IPS DF 4.7 (cell line): Measurements from ENCODE around the gene RNF135.
"Not testable (repeated sequence)": the region's sequence is repeated elsewhere in the genome, so short reads cannot be mapped to it uniquely, and the experiment has no call there.

Experiments
- DNase-seq: peaks from one replicate; pipeline ENCODE4 v3.0.0-alpha.2; 2013; ENCODE audit warnings: low spot score; ENCODE audit errors: extremely low read depth

Gene RNF135

GRCh38 chr17:30954046-30954830, 16.6 kb upstream of the RNF135 start:
- DNase-seq: no peak

GRCh38 chr17:30956764-30957374, 14.0 kb upstream of the RNF135 start:
- no peak for DNase-seq

- DNase-seq: no peak
Observed at GRCh38 chr17:30957741-30958140, 13.1 kb upstream of the RNF135 start.

- DNase-seq: no peak
Observed at GRCh38 chr17:30958187-30958586, 12.7 kb upstream of the RNF135 start.

GRCh38 chr17:30961209-30962188, 9.3 kb upstream of the RNF135 start:
- DNase-seq: no peak

- DNase-seq: not testable (repeated sequence)
Observed at GRCh38 chr17:30964312-30964711, 6.5 kb upstream of the RNF135 start.

GRCh38 chr17:30964876-30965275, 6.0 kb upstream of the RNF135 start:
- DNase-seq: no peak

GRCh38 chr17:30965686-30966085, 5.2 kb upstream of the RNF135 start:
- no peak for DNase-seq

GRCh38 chr17:30967911-30968310, 2.9 kb upstream of the RNF135 start:
- DNase-seq: not testable (repeated sequence)

- no peak for DNase-seq
Observed at GRCh38 chr17:30969989-30970830, 629 bp upstream of the RNF135 start.

GRCh38 chr17:30975042-30975820, 4.4 kb downstream of the RNF135 start:
- no peak for DNase-seq

GRCh38 chr17:30979919-30980318, 9.1 kb downstream of the RNF135 start:
- DNase-seq: not testable (repeated sequence)

GRCh38 chr17:30981531-30982519, 11.0 kb downstream of the RNF135 start:
- no peak for DNase-seq

GRCh38 chr17:30982855-30983254, 12.0 kb downstream of the RNF135 start:
- no peak for DNase-seq

- DNase-seq: no peak
Observed at GRCh38 chr17:30990458-30990857, 19.6 kb downstream of the RNF135 start.

GRCh38 chr17:30992551-30992950, 21.7 kb downstream of the RNF135 start:
- DNase-seq: no peak

GRCh38 chr17:30995347-30995746, 24.5 kb downstream of the RNF135 start:
- DNase-seq: no peak

GRCh38 chr17:30996486-30996885, 25.6 kb downstream of the RNF135 start:
- DNase-seq: no peak

- DNase-seq: no peak
Observed at GRCh38 chr17:30997270-30997669, 26.4 kb downstream of the RNF135 start.
